Kidney capillary endothelial cell (primary cell): Measurements from ENCODE around the gene SEC24A.
"Not testable (repeated sequence)": the region's sequence is repeated elsewhere in the genome, so short reads cannot be mapped to it uniquely, and the experiment has no call there.

ENCODE experiments used
- DNase-seq: peaks from one replicate; pipeline ENCODE4 v3.0.0-alpha.2; 2018; ENCODE audit warnings: low spot score

The SEC24A gene

GRCh38 chr5:134650660-134651059, 2.1 kb downstream of the SEC24A start:
- DNase-seq: not testable (repeated sequence)

GRCh38 chr5:134651531-134651930, 2.9 kb downstream of the SEC24A start:
- no peak for DNase-seq

GRCh38 chr5:134656690-134657089, 8.1 kb downstream of the SEC24A start:
- DNase-seq: no peak

- peak; percentile 65 for DNase-seq
Observed at GRCh38 chr5:134659456-134659855, 10.9 kb downstream of the SEC24A start.

GRCh38 chr5:134659922-134660321, 11.3 kb downstream of the SEC24A start:
- DNase-seq: no peak

DNA sequence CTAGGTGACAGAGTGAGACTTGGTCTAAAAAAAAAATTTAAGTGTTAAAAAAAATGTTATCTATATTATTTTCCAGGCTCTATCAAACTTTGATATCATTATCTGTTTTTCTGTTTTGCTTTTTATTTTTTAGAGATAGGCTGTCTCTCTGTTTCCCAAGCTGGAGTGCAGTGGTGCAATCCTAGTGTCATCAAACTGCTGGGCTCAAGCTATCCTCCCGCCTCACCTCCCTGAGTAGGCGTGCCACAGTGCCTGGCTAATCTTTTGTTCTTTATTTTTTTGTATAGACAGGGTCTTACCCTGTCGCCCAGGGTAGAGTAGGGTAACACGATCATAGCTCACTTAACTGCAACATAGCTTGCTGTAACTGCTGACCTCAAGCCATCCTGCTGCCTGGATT, 14.4 kb downstream of the SEC24A start:
- DNase-seq: no peak

DNA sequence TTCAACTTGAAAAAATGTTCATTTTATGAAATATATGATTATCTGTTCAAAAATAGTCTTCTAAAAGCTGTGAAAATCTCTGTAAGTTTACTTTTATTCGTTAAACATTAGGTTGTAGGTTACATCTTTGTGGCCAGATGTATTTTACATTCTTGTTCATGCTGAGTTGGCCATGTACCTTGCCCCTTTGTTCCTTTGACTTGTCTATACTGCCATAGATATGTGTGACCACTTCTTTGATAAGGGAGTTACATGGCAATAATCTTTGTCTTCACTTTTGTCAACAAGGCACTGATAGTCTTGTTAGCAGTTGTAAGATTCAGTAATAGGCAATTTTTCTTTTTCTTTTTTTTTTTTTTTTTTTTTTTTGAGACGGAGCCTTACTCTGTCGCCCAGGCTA, 15.9 kb downstream of the SEC24A start:
- DNase-seq: no peak

GRCh38 chr5:134673546-134673945, 25.0 kb downstream of the SEC24A start:
- DNase-seq: not testable (repeated sequence)

- not testable (repeated sequence) for DNase-seq
Observed at GRCh38 chr5:134677357-134677756, 28.8 kb downstream of the SEC24A start.

DNA sequence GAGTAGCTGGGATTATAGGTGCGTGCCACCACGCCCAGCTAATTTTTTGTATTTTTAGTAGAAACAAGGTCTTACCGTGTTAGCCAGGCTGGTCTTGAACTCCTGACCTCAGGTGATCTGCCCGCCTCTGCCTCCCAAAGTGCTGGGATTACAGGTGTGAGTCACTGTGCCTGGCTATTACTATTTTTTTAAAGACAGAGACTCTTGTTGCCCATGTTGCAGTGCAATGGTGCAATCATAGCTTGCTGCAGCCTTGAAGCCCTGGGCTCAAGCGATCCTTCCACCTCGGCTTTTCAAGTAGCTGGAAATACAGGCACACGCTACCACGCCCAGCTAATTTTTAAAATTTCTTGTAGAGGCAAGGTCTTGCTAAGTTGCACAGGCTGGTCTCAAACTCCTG, 41.6 kb downstream of the SEC24A start:
- DNase-seq: not testable (repeated sequence)

DNA sequence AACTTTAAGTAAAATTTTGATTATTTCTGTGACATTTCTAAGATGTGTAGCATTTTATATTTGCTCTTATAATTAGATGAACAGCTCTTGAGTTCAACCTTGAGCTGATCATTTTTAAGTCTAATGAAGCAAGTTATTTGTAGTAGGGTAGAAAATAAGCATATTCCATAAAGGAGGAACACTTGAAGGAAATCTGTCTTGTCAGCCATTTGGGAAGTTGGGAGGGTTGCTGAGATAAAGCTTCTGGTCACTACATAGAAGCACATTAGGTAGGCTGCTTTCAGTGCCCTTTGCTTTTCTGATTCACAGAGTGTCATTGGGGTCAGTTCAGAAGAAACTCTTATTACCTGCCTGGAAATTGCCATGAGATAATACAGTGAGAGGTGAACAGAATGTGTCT, 44.1 kb downstream of the SEC24A start:
- no peak for DNase-seq

DNA sequence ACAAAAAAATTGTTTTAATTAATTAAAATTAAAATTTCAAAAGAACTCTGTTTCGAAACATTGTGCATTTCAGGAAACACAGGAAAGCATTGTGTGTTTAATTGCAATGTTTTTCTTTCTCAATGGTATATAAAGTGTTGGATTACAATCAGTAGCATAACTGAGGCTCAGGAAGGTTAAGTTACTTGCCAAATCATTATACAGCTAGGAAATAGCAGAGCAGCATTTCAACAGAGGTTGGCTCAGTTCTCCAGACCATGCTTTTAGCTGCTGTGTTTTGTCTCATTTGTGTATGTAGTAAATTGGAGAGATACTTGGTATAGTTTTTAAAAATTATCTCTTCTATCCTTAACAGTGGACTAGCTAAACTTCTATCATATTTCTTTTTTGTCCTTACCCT, 59.7 kb downstream of the SEC24A start:
- no peak for DNase-seq

DNA sequence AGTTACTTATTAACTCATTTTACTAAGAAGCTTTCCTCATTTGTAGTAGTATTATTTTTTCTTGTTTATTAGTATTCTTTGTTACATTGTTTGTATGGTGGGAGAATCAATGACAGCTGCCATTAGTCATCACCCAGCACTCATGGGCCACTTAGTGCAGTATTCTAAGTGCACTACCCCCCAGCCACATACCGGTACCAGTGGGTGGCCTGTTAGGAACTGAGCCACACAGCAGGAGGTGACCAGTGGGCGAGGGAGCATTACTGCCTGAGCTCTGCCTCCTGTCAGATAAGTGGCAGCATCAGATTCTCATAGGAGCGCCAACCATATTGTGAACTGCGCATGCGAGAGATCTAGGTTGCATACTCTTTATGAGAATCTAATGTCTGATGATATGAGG, 65.5 kb downstream of the SEC24A start:
- DNase-seq: no peak

- DNase-seq: no peak
Observed at GRCh38 chr5:134714541-134714940, 66.0 kb downstream of the SEC24A start.

DNA sequence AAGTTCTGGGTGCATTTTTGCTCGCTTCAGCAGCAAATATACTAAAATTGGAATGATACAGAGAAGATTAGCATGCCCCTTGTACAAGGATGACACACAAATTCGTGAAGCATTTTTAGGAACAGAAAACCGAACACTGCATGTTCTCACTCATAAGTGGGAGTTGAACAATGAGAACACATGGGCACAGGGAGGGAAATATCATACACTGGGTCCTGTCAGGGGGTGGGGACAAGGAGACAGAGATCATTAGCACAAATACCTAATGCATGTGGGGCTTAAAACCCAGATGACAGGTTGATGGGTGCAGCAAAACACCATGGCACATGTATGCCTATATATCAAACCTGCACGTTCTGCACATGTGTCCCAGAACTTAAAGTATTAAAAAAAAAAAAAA, 66.9 kb downstream of the SEC24A start:
- not testable (repeated sequence) for DNase-seq

GRCh38 chr5:134724872-134725271, 76.3 kb downstream of the SEC24A start:
- no peak for DNase-seq

GRCh38 chr5:134732819-134733218, 84.2 kb downstream of the SEC24A start:
- DNase-seq: no peak

DNA sequence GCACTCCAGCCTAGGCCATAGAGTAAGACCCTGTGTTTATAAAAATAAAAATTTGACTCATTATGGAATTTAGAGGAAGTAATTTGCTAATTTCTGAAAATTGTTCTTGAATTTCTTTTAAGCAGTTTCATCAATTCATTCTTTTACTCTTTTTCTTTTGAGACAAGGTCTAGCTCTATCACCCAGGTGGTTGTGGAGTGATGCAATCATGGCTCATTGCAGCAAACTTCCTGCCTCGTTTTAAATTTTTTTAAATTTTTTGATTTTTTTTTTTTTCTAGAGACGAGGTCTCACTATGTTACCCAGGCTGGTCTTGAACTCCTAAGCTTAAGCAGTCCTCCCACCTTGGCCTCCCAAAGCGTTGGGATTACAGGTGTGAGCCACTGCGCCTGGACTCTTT, 86.7 kb downstream of the SEC24A start:
- no peak for DNase-seq

GRCh38 chr5:134736173-134736812, 87.7 kb downstream of the SEC24A start:
- DNase-seq: no peak

DNA sequence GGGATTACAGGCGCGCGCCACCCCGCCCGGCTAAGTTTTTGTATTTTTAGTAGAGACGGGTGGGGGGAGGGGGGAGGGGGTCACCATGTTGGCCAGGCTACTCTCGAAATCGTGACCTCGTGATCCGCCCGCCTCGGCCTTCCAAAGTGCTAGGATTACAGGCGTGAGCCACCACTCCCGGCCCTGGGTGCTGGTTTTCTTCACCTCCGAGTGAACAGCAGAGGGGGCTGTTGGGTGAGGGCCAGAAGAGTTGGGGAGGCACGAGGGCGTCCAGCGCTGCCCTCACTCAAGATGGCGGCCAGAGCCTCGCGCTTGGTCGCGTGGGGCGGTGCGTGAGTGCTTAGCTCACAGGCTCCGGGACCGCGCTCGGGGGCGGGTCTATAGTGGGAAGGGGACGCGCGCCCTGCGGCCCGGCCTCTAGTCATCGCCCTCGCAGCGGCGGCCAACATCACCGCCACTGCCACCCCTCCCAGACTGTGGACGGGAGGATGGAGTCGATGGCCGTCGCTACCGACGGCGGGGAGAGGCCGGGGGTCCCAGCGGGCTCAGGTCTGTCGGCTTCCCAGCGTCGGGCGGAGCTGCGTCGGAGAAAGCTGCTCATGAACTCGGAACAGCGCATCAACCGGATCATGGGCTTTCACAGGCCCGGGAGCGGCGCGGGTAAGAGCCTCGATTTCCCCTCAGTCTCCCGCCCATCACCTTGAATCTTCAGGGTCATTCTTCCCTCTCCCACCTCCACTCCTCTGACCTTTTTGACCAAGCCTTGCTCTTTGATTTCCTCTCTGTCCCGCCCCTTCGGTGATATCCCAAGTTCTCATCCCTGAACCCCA, 89.8 kb downstream of the SEC24A start, which contains the start of gene CAMLG:
Gene CAMLG, plus strand, starts transcription at position 416 of the 830 bp plus-strand sequence. Its CDS starts 73 bp downstream, at position 489.
- peak; percentile 98 for DNase-seq

DNA sequence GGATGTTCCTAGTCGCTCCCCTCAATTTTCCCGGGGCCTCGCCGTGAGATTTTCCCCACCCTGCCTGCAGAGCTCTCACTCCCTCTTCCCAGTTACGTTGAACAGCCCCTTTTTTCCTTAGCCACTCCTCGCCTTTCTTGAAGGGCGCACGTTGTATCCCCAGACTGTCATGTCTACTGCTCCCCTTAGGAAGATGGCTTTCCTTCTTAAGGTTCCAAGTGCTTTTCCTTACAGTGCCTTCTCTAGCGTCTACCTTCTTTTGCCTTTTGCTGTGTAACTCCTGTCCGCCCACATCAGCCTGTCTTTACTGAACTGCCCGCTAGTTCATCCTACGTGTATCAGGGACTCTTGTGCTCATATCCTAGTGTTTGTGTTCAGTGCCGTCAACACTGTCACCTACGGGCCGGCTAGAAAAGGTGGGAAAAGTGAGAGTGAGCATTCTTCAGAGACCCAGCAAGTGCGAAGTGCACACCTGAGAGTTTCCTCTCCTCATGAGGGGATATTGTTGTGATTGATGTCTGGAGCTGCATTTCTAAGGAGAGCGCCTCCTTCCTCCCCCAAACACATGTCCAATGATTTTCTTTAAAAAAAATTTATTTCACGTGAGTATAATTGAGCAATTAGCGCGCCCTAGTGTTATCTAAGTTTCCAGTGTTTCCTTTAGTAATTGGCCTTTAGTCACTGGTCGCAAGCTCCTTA, 90.5 kb downstream of the SEC24A start:
- DNase-seq: peak; percentile 36

DNA sequence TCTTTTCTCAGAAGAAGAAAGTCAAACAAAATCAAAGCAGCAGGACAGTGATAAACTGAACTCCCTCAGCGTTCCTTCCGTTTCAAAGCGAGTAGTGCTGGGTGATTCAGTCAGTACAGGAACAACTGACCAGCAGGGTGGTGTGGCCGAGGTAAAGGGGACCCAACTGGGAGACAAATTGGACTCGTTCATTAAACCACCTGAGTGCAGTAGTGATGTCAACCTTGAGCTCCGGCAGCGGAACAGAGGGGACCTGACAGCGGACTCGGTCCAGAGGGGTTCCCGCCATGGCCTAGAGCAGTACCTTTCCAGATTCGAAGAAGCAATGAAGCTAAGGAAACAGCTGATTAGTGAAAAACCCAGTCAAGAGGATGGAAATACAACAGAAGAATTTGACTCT, 92.5 kb downstream of the SEC24A start:
- no peak for DNase-seq

DNA sequence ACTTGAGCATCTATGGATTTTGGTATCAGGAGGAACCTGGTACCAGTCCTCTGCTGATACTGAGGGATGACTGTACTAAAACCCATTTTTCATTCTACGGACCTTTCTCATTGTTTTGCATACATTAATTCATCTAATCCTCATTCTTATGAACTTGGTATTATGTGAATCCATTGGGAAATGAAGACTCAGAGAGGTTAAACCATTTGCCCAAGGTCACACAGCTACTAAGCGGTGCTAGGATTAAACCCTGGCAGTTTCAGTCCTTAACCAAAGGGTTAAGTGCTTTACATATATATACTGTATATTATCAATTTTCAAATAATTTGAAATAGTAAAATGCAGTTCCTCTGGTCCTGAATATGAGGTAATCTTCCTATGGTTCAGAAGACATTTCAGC, 93.5 kb downstream of the SEC24A start:
- DNase-seq: no peak
